HepG2 (cell line): ENCODE data around the gene PRKCZ. TPM values are rescaled to one million over a fixed set of nuclear protein-coding genes. Genes with fewer than 3 reads are reported as not detected.
A peak's percentile ranks its signal among the peaks of the same experiment; 100 is the strongest.

Experiments used
- HNF4G ChIP-seq, 2 experiments: sonication (generic) in 1 of 2; formaldehyde crosslinking in 1 of 2; IDR thresholded peaks; 2 replicates each; pipeline versions ENCODE4 v1.4.0 to v1.6.1; 2011 to 2020; ENCODE audit warnings: borderline replicate concordance in 2 of 2, low read depth in 2 of 2, mild to moderate bottlenecking in 2 of 2, low read length in 1 of 2, missing genetic modification reagents in 1 of 2, moderate library complexity in 1 of 2
- MXD4 ChIP-seq: IDR thresholded peaks from 2 replicates; pipeline ENCODE4 v1.6.1; 2016; ENCODE audit warnings: mild to moderate bottlenecking, missing biosample characterization, missing genetic modification reagents
- PCBP1 ChIP-seq: fragments of 200-400 bp; formaldehyde crosslinking; IDR thresholded peaks from 2 replicates; pipeline ENCODE4 v1.6.1; 2017; ENCODE audit warnings: mild to moderate bottlenecking, low read depth, low read length, borderline replicate concordance
- POLR2G ChIP-seq: fragments of 200-400 bp; formaldehyde crosslinking; IDR thresholded peaks from 2 replicates; pipeline ENCODE4 v1.6.1; 2018; ENCODE audit warnings: mild to moderate bottlenecking, low read depth, low read length, moderate library complexity
- SNRNP70 ChIP-seq: fragments of 200-400 bp; formaldehyde crosslinking; IDR thresholded peaks from 2 replicates; pipeline ENCODE4 v1.6.1; 2017; ENCODE audit warnings: mild to moderate bottlenecking, low read depth, low read length, moderate library complexity
- SRY ChIP-seq: sonication (generic); formaldehyde crosslinking; IDR thresholded peaks from 2 replicates; pipeline ENCODE4 v1.8.0; 2022; ENCODE audit warnings: mild to moderate bottlenecking, missing genetic modification reagents
- ZEB1 ChIP-seq: IDR thresholded peaks from 2 replicates; pipeline ENCODE4 v1.6.1; 2012; ENCODE audit warnings: mild to moderate bottlenecking, low read depth, inconsistent platforms; ENCODE audit not compliant: insufficient replicate concordance
- ZFX ChIP-seq: sonication (generic); formaldehyde crosslinking; IDR thresholded peaks from 2 replicates; pipeline ENCODE4 v1.4.0; 2020; ENCODE audit warnings: mild to moderate bottlenecking, low read depth, missing genetic modification reagents, moderate library complexity
- ZFY ChIP-seq: sonication (generic); formaldehyde crosslinking; IDR thresholded peaks from 2 replicates; pipeline ENCODE4 v1.4.0; 2020; ENCODE audit warnings: missing genetic modification reagents
- ZNF331 ChIP-seq: sonication (generic); formaldehyde crosslinking; IDR thresholded peaks from 2 replicates; pipeline ENCODE4 v1.4.0; 2020; ENCODE audit warnings: missing genetic modification reagents
- ZNF367 ChIP-seq: sonication (generic); formaldehyde crosslinking; IDR thresholded peaks from 2 replicates; pipeline ENCODE4 v1.4.0; 2020; ENCODE audit warnings: missing genetic modification reagents, borderline replicate concordance
- ZNF558 ChIP-seq: sonication (generic); formaldehyde crosslinking; IDR thresholded peaks from 2 replicates; pipeline ENCODE4 v1.9.0; 2022; ENCODE audit warnings: mild to moderate bottlenecking, missing genetic modification reagents, borderline replicate concordance
- ZNF780A ChIP-seq: sonication (generic); formaldehyde crosslinking; IDR thresholded peaks from 2 replicates; pipeline ENCODE4 v1.8.0; 2022; ENCODE audit warnings: mild to moderate bottlenecking, missing genetic modification reagents, moderate library complexity
- ZNF782 ChIP-seq: sonication (generic); formaldehyde crosslinking; IDR thresholded peaks from 2 replicates; pipeline ENCODE4 v1.4.0; 2020; ENCODE audit warnings: missing genetic modification reagents, mild to moderate bottlenecking, borderline replicate concordance
- polyA plus RNA-seq, 8 experiments: library from polyadenylated mRNA; depleted of rRNA in 3 of 8; stranded (reverse) in 7 of 8; unstranded in 1 of 8; fragments of >200 nt; fragmentation: Illumina TruSeq in 4 of 8; extraction: Trizol in 4 of 8; gene quantifications; 2 replicates each; pipeline versions ENCODE4 v1.2.1 to v1.2.3, GENCODE V29; 2011 to 2016; ENCODE audit warnings: low read depth in 4 of 8, missing spikeins in 1 of 8, mixed read lengths in 1 of 8; ENCODE audit not compliant: insufficient read depth in 1 of 8
- total RNA-seq, 5 experiments: library from RNA; depleted of rRNA; stranded (reverse); fragments of >200 nt; fragmentation: Illumina TruSeq; extraction: Trizol; gene quantifications; 2 replicates each; pipeline ENCODE4 v1.2.3, GENCODE V29; 2016; ENCODE audit warnings: low read depth in 1 of 5
- TF ChIP-seq, protein P1 (sequence below): sonication (generic); formaldehyde crosslinking; IDR thresholded peaks from 2 replicates; pipeline ENCODE4 v1.9.0; 2021; ENCODE audit warnings: missing genetic modification reagents, mild to moderate bottlenecking, borderline replicate concordance
- TF ChIP-seq, protein P2 (sequence below): sonication (generic); formaldehyde crosslinking; IDR thresholded peaks from 2 replicates; pipeline ENCODE4 v1.5.1; 2020; ENCODE audit warnings: missing genetic modification reagents, mild to moderate bottlenecking, borderline replicate concordance
- TF ChIP-seq, protein P3 (sequence below): IDR thresholded peaks from 2 replicates; pipeline ENCODE4 v1.6.1; 2016; ENCODE audit warnings: missing compliant biosample characterization, missing genetic modification reagents, borderline replicate concordance
- TF ChIP-seq, protein P4 (sequence below): sonication (generic); formaldehyde crosslinking; IDR thresholded peaks from 2 replicates; pipeline ENCODE4 v1.5.0; 2020; ENCODE audit warnings: mild to moderate bottlenecking, missing genetic modification reagents
- TF ChIP-seq, protein P5 (sequence below): sonication (generic); formaldehyde crosslinking; conservative IDR thresholded peaks from 2 replicates; pipeline ENCODE4 v1.4.0; 2020; ENCODE audit warnings: missing genetic modification reagents
- TF ChIP-seq, protein P6 (sequence below): sonication (generic); formaldehyde crosslinking; IDR thresholded peaks from 2 replicates; pipeline ENCODE4 v1.8.1; 2023; ENCODE audit warnings: missing genetic modification reagents, inconsistent platforms, borderline replicate concordance

Gene PRKCZ
- total and polyA plus RNA-seq, 2 of the 13 experiments (the other 11 are each of a cell fraction or from before 2014, with no cell fraction given): 34.7 to 85.2 TPM

DNA sequence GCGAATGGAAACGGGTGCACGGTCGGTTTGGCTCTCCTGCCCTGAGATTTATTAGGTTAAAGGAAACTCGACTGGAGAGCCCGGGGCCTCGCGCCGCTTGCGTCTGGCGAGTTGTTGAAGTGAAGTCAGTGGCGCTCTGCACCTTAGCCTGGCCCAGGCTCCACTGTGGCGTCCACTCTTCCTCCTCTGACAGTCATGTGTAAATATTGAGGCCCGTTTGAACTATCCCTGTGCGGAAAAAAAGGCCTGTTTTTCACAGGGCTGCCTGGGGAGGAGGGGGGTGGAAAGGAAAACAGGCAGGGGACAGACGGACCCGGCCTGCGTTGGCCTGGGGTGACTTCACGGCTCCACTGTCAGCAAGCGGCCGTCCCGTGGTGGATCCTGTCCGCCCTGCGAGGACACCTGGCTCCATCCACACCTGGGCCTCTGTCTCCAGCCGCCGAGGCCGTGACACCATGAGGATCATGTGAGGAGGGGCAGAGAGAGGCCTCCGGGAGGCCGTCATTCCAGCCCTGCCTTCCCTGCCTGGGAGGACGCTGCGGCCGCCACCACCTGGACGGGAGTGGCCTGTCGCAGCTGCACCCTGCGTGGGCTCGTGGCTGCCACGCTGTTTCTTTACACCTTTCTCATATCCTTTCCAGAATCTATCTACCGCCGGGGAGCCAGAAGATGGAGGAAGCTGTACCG lies 84.6 kb downstream of the PRKCZ start (continued):
- TF ChIP-seq, protein P1, sequence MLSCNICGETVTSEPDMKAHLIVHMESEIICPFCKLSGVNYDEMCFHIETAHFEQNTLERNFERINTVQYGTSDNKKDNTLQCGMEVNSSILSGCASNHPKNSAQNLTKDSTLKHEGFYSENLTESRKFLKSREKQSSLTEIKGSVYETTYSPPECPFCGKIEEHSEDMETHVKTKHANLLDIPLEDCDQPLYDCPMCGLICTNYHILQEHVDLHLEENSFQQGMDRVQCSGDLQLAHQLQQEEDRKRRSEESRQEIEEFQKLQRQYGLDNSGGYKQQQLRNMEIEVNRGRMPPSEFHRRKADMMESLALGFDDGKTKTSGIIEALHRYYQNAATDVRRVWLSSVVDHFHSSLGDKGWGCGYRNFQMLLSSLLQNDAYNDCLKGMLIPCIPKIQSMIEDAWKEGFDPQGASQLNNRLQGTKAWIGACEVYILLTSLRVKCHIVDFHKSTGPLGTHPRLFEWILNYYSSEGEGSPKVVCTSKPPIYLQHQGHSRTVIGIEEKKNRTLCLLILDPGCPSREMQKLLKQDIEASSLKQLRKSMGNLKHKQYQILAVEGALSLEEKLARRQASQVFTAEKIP (CRISPR knock-in tag): no peak
- TF ChIP-seq ZEB1: peak; percentile 84
- TF ChIP-seq ZFY (CRISPR knock-in tag): peak; percentile 87
- no peak; the same call in 1 of the 2 replicates for TF ChIP-seq ZNF782 (CRISPR knock-in tag)
- TF ChIP-seq ZNF331 (CRISPR knock-in tag): 0 out of 2 replicates have a peak, but pooled peaks have one; percentile 25
- 0 out of 2 replicates have a peak, but pooled peaks have one; percentile 7 for TF ChIP-seq SRY (CRISPR knock-in tag)
- no peak for TF ChIP-seq ZNF367
- TF ChIP-seq HNF4G (IDR thresholded peaks at IDR 0.05; ENCODE audit: borderline replicate concordance, low read depth, low read length): no peak
- TF ChIP-seq HNF4G (CRISPR knock-in tag; IDR thresholded peaks at IDR 0.05; ENCODE audit: borderline replicate concordance, low read depth): no peak; the same call in 1 of the 2 replicates
- TF ChIP-seq MXD4 (CRISPR knock-in tag): no peak; the same call in 1 of the 2 replicates
- TF ChIP-seq, protein P2, sequence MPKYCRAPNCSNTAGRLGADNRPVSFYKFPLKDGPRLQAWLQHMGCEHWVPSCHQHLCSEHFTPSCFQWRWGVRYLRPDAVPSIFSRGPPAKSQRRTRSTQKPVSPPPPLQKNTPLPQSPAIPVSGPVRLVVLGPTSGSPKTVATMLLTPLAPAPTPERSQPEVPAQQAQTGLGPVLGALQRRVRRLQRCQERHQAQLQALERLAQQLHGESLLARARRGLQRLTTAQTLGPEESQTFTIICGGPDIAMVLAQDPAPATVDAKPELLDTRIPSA (CRISPR knock-in tag): no peak
- TF ChIP-seq, protein P3, sequence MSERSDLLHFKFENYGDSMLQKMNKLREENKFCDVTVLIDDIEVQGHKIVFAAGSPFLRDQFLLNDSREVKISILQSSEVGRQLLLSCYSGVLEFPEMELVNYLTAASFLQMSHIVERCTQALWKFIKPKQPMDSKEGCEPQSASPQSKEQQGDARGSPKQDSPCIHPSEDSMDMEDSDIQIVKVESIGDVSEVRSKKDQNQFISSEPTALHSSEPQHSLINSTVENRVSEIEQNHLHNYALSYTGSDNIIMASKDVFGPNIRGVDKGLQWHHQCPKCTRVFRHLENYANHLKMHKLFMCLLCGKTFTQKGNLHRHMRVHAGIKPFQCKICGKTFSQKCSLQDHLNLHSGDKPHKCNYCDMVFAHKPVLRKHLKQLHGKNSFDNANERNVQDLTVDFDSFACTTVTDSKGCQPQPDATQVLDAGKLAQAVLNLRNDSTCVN (CRISPR knock-in tag): no peak; the same call in 1 of the 2 replicates
- peak; percentile 47; the same call in 1 of the 2 replicates for TF ChIP-seq PCBP1
- peak; percentile 90 for TF ChIP-seq ZFX (CRISPR knock-in tag)
- TF ChIP-seq ZNF558 (CRISPR knock-in tag): 0 out of 2 replicates have a peak, but pooled peaks have one; percentile 72
- TF ChIP-seq, protein P4, sequence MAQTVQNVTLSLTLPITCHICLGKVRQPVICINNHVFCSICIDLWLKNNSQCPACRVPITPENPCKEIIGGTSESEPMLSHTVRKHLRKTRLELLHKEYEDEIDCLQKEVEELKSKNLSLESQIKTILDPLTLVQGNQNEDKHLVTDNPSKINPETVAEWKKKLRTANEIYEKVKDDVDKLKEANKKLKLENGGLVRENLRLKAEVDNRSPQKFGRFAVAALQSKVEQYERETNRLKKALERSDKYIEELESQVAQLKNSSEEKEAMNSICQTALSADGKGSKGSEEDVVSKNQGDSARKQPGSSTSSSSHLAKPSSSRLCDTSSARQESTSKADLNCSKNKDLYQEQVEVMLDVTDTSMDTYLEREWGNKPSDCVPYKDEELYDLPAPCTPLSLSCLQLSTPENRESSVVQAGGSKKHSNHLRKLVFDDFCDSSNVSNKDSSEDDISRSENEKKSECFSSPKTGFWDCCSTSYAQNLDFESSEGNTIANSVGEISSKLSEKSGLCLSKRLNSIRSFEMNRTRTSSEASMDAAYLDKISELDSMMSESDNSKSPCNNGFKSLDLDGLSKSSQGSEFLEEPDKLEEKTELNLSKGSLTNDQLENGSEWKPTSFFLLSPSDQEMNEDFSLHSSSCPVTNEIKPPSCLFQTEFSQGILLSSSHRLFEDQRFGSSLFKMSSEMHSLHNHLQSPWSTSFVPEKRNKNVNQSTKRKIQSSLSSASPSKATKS (CRISPR knock-in tag): no peak
- TF ChIP-seq, protein P5, sequence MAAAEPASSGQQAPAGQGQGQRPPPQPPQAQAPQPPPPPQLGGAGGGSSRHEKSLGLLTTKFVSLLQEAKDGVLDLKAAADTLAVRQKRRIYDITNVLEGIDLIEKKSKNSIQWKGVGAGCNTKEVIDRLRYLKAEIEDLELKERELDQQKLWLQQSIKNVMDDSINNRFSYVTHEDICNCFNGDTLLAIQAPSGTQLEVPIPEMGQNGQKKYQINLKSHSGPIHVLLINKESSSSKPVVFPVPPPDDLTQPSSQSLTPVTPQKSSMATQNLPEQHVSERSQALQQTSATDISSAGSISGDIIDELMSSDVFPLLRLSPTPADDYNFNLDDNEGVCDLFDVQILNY (CRISPR knock-in tag): no peak
- TF ChIP-seq, protein P6, sequence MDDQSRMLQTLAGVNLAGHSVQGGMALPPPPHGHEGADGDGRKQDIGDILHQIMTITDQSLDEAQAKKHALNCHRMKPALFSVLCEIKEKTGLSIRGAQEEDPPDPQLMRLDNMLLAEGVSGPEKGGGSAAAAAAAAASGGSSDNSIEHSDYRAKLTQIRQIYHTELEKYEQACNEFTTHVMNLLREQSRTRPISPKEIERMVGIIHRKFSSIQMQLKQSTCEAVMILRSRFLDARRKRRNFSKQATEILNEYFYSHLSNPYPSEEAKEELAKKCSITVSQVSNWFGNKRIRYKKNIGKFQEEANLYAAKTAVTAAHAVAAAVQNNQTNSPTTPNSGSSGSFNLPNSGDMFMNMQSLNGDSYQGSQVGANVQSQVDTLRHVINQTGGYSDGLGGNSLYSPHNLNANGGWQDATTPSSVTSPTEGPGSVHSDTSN (CRISPR knock-in tag): no peak
- TF ChIP-seq ZNF780A (CRISPR knock-in tag): no peak
- TF ChIP-seq SNRNP70: no peak
- peak; percentile 82 for TF ChIP-seq POLR2G
